HT1080 (cell line): ENCODE measurements around the gene CHRNB4. TPM values are rescaled to one million over a fixed set of nuclear protein-coding genes. Genes with fewer than 3 reads are reported as not detected.

Experiments used
- DNase-seq: peaks from one replicate; pipeline ENCODE4 v3.0.0-alpha.2; 2015; ENCODE audit warnings: low read depth
- total RNA-seq: library from RNA; depleted of rRNA; stranded (reverse); fragments of >200 nt; shearing (Covaris generic); gene quantifications from 2 replicates; pipeline ENCODE4 v1.2.3, GENCODE V29; 2014

CHRNB4 gene
- total RNA-seq, 1 experiment from 2014 or later: not detected

DNA sequence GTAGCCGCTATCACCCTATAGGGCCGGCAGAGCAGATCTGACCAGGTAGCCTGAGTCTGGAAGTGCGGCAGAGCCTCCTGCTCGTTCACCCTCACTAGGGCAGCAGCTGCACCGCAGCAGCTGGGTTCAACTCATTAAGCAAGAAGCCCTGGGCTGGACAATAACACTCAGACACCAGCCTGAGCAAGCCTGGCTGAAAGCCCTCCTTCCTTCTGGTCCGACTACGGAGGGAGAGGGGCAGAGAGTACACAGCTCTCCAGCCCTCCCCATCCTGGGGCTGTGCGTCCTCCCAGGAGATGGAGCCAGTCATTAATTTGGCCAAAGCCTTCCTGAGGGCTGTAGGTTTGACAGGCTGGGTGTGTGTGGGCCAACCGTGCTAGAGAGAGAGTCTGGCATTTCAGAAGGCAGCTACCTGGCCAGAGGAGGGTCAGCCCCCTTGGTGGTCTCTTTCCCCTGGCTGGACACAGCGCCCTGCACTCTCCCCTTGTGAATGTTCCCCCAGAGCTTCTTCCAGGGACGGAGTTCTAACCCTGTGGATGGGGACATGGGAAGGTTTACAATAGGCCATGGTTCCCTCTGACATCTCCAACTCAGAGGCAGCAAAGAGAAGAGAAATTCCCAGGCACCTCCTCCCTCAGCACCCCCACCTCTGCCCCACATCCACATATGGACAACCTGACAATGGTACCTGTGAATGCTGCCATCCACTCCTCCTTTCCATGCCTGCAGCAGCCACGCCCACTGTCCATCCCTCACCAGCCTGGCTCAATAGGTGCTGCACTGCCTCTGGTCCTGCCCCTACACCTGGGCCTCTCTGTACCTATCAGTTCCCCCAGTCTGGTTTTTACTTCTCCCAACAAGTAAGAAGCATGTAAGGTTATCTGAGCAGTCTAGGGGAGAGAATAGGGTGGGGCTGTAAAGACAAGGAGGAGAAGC, 6.5 kb downstream of the CHRNB4 start:
- no peak for DNase-seq

DNA sequence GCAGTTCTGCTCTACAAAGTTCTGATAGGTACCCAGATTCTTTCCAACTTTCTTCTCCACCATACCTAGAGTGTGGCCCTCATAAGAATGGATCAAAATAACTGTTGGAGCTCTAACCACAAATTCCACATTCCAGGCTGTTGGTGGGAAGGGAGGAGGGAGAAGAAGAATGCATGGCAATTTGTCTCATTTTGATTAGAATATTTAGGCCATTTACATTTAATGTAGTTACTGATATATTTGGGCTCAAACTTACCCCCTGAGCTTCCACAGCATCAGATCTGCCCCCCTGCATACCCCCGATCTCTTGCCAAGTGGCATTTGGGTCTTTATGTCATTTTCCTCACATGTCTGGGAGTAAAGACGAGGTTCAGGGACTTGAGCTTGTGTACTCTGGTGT, 7.7 kb downstream of the CHRNB4 start:
- DNase-seq: no peak

DNA sequence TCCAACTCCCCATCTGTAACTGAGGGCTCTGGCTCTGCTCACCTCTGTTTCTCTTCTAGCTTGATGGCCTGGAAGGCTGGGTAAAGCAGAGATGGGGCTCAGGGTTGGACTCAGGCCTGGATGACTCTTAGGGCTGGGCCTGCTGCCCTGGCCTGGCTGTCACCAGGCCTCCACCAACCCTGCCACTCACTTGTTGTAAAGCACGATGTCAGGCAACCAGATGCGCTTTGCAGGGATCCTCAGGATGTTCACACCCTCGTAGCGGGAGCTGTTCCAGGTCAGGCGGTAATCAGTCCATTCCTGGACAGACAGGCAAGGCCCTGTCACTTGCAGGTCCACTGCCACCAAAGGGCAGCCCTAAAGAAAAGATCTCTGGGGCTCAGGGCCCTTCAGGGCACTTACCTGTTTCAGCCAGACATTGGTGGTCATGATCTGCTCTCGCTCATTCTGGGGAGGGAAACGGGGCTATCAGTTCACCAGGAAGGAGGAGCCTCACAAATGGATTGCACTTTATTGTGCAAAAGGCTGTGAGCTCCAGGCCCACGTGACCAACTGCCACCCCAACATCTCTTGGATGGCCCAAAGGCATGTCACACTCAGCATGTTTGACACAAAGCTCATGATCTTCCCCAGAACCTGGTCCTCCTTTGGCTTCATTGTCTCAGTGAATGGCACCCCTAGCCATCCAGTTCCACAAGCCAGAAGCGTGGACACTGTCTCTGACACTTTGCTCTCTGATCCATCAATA, 9.9 kb downstream of the CHRNB4 start:
- no peak for DNase-seq

DNA sequence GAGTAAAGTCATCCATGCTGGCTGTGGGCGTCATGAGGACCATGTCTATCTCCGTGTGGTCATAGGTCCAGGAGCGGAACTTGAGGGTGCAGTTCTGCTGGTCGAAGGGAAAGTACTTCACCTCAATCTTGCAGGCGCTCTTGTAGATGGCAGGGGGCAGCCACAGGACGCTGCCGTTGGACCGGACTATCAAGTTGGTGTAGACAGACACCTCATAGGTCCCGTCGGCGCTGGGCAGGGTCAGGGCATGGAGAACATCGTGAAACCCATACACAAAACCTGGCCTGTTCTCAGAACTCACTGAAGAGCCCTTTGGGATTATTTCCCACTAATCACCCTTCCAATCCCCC, 11.3 kb downstream of the CHRNB4 start:
- no peak for DNase-seq

DNA sequence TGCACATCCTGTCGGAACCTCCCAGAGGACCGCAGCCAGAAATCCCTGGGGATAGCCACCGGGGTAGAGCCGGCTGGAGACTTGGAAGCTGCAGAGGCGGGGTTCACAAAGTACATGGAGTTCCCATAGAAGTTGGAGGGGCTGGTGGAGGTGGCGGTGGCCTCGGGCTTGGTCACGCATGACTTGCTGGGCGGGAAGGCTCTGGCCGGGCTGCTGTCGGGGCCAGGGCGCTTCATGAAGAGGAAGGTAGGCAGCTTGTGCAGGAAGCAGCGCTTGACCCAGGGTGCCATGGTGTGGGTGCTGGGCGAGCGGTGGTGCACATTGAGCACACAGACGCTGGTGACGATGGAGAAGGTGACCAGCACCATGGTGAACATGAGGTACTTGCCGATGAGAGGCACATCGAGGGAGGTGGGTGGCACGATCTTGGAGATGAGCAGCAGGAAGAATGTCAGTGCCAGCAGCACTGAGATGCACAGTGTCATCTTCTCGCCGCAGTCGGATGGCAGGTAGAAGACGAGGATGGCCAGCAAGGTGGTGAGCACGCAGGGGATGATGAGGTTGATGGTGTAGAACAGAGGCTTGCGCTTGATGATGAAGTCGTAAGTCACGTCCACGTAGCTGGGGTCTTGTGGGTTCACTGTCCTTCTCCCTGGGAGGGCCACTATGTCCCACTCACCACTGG, 11.8 kb downstream of the CHRNB4 start:
- DNase-seq: no peak

DNA sequence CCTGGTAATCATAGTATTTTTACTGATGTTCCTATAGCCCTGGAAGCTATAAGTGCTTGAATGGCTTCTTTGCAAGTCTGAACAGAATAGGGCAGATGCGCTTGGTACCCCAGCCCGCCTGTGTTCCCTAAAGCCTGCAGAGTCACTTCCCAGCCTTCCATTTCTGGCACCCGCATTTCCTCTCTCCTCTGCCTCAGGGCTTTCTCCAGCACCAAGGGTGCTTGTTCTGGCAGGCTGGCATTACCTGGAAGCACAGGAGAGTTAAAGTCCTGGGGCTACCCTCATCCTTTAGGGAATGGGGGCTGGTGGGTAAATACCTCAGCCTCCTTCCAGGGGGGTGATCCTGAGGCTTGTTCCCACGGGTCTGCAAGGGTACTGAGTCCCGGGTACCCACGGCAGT, 12.8 kb downstream of the CHRNB4 start:
- DNase-seq: no peak

DNA sequence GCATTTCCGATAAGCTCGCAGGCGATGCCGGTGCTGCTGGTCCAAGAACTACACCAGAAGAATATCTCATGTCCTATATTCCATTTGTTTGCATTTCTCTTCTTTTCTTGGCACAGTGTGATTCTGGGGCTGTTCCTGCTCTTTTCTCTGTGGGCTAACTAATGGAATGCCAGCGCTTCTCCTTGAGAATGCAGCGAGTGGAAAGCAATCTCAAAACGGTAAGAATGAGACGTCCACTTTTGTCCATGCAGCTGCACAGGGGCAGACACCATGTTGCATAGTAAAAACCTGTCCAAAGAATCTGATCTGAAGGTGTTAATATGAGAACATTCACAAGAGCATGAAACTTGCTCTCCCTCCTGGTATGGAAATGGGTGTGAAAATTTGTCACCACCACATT, 13.7 kb downstream of the CHRNB4 start:
- no peak for DNase-seq

DNA sequence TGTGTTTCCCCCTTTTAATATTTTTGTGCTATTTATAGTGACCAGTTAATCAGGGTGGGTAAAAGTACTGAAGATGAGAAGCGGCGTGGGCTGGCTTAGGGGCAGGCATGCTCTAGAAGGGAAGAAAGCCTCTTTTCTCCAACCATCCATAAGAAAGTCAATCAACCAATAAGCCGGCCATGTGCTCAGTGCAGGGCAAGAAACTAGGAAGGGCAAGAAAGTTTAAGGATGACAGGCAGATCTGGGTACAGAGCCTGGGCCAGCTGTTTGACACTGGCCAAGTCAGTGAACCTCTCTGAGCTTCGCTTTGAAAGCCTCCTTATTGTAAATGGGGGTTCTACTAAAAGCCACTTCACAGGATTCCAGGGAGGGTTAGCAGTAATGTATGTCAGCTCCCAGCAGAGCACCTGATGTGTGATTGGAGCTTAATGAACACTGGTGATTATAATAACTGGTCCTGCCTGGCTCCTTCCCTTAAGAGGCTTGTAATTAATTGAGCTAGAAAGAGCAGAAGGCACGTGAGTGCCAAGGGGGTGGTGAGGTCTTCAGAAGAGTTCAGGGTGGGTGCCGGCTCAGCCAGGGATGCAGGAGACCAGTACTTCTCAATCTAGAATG, 14.5 kb downstream of the CHRNB4 start:
- no peak for DNase-seq

DNA sequence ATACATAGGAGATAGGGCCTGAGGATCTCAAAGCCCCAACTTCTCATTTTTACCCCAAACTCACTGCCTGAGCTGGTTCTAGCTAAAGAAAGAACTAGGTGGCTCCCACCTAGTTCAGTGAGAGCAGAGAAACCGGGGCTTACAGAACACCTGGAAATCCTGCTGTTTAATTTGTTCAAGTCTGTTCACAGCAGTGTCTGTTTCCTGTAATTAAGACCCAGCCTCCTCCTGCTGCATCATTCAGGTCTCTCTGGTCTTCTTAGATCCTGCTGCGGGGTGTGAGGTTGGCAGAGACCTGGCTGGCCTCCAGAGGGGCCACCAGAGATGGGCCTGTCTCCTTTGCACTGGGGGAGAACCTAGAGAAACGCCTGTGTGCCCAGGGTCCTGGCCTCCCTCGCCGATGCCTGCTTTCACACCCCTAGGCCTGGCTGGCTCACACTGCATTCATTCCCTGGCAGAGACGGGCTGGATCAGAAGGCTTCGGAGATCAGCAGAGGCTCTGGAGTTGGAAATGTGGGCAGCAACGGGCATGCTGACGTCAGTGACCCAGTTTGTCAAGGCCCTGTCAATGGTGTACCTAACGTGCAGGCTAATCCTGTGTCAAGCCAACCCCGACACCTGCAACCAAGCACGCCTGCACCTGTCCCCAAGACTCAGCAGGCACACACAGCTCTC, 15.3 kb downstream of the CHRNB4 start:
- no peak for DNase-seq

DNA sequence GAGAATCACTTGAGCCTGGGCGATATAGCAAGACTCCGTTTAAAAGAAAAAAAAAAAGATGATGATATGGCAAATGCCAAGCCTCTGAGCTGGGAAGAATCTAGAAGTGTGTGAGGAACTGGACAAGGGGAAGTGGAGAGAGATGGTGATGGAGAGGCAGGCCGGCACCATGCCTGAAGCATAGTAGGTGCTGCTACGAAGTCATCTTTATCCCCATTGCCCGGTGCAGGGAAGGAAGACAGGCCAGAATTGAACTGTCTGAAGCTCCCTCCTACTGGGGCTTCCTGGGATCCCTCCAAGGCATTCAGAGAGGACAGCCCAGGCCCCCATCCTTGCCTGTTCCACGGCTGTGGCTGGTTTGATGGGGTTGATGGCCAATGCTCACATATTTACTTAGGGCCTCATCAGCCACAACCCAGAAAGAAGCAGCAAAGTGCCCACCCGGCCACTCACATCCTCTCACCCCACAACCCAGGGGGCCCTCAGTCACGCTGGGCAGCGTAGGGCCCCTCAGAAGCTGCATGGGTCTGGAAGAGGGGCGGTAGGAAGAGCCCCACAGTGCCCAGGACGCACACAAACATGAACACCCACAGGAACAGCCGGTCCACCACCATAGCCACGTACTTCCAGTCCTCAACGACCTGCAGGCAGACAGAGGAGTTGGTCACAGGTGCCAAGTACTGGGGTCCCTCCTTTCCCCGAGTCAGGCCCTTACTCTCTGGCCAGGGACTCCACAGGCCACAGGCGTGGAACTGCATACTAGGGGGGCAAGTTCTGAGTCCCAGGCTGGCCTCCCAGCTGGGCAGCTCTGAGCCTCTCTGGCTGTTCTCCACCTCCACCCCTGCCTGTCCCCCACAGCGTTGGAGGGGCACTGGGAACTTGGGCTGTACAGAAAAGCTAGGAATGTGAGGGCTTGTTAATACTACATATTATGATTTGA, 16.1 kb downstream of the CHRNB4 start:
- no peak for DNase-seq

DNA sequence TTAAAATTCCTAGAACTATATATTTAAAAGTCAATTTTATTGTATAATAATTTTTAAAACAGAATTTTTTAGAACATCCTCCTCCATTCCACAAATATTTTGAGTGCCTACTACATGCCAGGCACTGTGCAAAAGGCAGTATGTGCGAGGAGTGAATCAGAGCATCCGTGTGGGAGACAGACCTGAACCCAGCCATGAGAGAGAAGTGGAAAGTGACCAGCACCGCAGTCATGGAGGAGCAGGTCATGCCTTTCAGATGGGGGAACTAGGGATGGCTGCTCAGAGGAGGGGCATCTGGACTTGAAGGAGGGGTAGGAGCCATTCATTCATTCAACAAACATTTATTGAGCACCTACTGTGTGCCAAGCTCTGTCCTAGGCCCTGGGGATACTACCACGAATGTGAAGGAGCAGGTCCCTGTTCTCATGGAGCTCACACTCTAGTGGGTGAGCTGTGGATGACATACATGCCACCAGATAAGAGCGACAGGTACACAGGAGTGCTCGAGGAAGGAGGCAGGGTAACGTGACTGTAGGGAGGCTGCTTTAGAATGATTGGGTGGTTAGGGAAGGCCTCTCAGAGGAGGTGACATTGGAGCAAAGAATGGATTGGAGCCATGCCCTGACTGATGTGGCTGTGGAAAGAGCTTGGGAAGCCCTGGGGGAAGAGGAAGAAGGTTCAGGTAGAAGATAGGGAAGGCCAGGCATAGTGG, 17.1 kb downstream of the CHRNB4 start:
- no peak for DNase-seq

DNA sequence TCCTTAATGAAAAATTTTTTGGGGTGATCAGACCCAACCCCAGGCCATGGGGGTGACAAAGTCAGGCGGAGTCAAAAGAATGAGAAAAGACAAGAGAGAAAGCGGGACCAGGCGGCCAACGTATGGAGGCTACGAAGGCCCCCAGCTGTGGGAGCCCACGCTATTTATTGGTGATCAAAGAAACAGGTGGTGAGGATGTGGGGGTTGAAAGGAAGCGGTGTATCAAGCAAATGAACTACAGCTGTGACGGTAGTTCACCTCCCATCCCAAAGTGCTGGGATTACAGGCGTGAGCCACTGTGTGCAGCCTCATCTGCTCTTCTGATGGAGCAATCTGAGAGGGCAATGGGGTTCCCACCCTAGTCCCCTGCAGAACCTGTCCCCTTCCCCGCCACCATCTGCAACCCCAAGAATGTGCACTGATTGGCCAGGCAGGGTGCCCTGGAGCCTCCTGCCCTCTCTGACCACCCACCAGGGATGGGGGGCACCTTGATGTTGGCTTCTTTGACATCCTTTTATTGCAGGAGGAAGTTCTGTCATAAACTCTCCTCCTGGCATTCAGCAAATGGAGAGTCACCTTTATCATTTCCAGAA, 19.1 kb downstream of the CHRNB4 start:
- no peak for DNase-seq

DNA sequence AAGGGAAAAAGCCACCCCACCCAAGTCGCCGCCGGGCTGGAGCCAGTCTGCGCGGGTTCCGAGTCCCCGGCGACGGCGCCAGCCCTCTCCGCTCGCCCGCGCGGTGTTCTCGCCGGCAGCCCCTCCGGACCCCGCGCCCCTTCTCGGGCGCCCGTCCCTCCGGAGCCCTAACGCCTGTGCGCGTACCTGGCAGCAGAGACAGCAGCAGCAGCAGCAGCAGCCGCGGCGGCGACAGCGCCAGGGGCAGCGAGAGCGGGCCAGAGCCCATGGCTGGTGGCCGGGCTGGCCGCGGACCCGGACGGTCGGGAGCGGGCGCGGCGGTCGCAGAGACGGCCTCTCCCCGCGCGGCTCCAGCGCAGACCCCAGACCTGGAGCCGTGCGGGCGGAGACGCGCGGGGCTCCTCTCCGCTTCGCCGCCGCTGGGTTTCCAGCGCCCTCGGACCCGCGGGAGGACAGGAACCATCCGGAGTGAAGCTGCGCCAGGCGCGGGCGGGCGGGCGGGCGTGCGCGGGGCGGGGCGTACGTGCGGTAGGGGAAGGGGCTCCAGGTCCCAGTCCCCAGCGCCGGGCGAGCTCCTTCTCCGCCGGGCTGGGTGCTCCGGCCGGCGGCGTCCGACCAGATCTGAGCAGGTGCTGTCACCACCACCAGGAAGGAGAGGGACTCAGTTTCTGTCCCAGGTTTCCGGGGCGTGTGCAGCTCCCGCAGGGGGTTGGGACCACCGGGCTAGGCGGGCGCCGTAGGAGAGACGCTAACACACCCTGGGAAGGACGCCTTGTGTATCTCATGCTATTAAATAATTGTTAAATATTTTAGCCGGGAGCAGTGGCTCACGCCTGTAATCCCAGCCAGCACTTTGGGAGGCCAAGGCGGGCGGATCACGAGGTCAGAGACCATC, 20.2 kb downstream of the CHRNB4 start, which contains the start of gene CHRNA3:
TSS of gene CHRNA3 (minus strand) at position 470 of the 895 bp plus-strand sequence. CDS start at position 268, 202 bp downstream.
- DNase-seq: no peak

DNA sequence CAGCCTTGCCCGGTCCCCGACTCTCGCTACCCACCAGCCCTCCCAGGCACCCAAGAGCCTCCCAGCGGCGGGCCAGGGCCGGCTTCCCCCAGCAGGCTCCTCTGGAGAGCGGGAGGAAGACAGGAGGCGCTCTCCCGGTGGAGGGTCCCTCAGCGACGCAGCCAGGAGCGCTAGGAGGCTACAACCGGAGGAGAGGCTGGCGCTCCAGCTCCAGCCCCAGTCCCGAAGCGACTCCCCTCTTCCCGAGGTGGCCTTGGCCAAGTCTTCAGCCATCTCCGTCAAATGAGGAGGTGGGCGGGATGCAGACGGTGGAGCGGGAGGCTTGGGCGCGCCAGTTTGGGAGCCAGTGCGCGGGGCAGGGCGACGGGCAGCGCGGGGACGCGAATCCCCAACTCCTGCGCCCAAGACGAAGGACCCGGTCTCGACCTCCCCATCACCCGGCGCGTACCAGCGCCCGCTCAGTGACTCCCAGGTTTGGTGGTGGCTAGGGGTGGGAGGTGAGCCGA, 20.9 kb downstream of the CHRNB4 start:
- DNase-seq: no peak

DNA sequence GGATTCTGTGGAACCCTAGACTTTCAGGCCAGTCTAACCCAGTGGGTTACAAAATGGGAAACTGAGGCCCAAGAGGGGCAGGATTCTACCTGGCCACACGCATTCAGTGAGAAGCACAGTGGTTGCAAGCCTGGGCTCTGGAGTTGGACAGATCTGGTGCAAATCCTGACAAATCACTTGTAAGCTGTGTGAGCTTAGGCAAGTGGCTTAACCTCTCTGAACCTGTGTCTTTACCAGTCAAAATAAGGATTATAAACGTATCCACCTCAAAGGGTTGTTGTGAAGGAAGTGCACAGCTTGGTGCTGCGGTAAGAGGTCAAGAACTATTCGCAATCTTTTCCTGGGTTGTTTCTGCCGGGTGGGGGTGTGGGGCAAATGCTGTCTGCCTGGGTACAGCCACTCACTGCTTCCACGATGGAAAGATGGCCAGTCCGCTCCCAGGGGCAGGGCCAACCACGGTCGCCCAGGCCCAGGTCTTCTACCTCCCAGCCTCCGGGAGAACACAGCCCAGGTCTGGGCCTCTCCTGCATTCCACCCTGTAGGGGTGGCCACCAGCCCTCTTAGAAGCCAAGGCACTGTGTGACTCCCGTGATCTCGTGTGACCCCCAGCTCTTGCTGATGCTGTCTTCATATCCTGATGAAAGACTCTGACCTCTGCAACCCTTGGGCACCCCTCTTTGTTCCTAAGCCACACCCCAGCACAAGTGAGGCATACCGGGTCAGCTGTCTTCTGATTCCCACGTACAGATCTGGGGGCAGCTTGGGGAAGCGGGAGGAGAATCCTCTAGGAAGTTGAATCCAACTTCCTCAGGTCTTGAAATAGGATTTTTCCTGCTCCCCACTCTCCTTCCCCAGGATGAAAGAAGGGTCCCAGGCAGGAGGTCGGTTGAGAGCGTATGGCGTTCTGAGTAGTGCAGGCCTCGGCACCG, 21.7 kb downstream of the CHRNB4 start:
- no peak for DNase-seq

DNA sequence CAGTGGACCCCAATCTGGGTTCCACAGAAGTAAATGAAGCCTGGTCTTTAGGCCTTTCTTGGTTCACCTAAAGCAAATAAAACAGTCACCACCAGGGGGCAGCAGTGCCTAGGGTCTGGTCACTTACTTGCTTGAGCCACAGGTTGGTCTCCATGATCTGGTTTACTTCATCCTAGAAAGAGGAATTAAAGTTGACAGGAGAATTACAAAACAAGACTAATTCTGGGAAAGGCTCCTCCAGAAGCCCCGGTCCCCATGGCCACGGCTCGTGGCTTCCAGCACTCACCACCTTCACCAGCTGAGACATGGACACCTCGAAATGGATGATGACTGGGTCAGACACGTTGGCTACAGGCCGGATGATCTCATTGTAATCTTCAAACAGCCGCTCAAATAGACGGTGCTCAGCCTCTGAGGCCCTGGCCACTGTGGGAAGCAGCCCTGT, 22.5 kb downstream of the CHRNB4 start:
- peak; percentile 60 for DNase-seq
